GM12878 (cell line): Measurements from ENCODE around the gene TMEM163. TPM values are rescaled to one million over a fixed set of nuclear protein-coding genes. Genes with fewer than 3 reads are reported as not detected.

Experiments used
- ATAC-seq: fragments of 200-7000 bp; cut with Tn5 transposase; 3 replicates; pipeline ENCODE4 v1.9.1; 2020; ENCODE audit warnings: mild to moderate bottlenecking, moderate library complexity
- BruUV-seq: library from RNA; stranded (reverse); fragments of 400-500 nt; replicated peaks from 2 replicates; lab custom pipeline; 2021; lab: Mats Ljungman, UMichigan
- CTCF ChIA-PET: fragments of 300-600 bp; sonication (Branson Sonifier 250); formaldehyde crosslinking; extraction: SDS; loops from one replicate; lab custom pipeline; 2021; ENCODE audit warnings: inconsistent platforms; lab: Yijun Ruan, JAX
- POLR2A ChIA-PET: fragments of 350-600 bp; formaldehyde crosslinking; extraction: SDS; loops from one replicate; lab custom pipeline; 2021; ENCODE audit warnings: inconsistent platforms; lab: Charles Lee
- RAD21 ChIA-PET: fragments of 300-600 bp; sonication (Branson Sonifier 250); formaldehyde crosslinking; loops from one replicate; lab custom pipeline; 2023; ENCODE audit warnings: antibody characterized with exemption; ENCODE audit not compliant: unreplicated experiment; lab: Charles Lee
- SMC1A ChIA-PET: fragments of 300-600 bp; sonication (Branson Sonifier 250); formaldehyde crosslinking; loops from one replicate; lab custom pipeline; 2023; ENCODE audit not compliant: unreplicated experiment, uncharacterized antibody; lab: Charles Lee
- DNase-seq: peaks from one replicate; pipeline ENCODE4 v3.0.0-alpha.2; 2011; ENCODE audit warnings: low read depth, low spot score
- FAIRE-seq: peaks from 3 replicates; lab custom pipeline; 2011; peaks lifted over from hg19 to GRCh38; lab: Jason Lieb, UNC
- H2AFZ ChIP-seq: 2 replicates; pipeline ENCODE4 v1.6.0; 2011; ENCODE audit warnings: low read depth, low read length, control low read depth; ENCODE audit not compliant: control insufficient read depth
- H3K27ac ChIP-seq: 2 replicates; pipeline ENCODE4 v1.5.1; 2011; ENCODE audit warnings: control low read depth; ENCODE audit not compliant: control insufficient read depth, insufficient read depth
- H3K27me3 ChIP-seq, 2 experiments: replicated peaks in 1 of 2; 2 replicates each; pipeline versions ENCODE4 v1.6.0 to v1.6.1; 2011; ENCODE audit warnings: low read length in 1 of 2; ENCODE audit not compliant: control insufficient read depth in 2 of 2, insufficient read depth in 2 of 2
- H3K36me3 ChIP-seq, 2 experiments: 2 replicates each; pipeline ENCODE4 v1.5.1; 2011; ENCODE audit warnings: low read length in 1 of 2; ENCODE audit not compliant: control insufficient read depth in 2 of 2, insufficient read depth in 2 of 2
- H3K4me1 ChIP-seq: 2 replicates; pipeline ENCODE4 v1.6.1; 2011; ENCODE audit warnings: mild to moderate bottlenecking, low read length, moderate library complexity, mixed read lengths; ENCODE audit not compliant: control insufficient read depth, insufficient read depth
- H3K4me2 ChIP-seq: 2 replicates; pipeline ENCODE4 v1.6.0; 2011; ENCODE audit warnings: control low read depth; ENCODE audit not compliant: control insufficient read depth, insufficient read depth
- H3K4me3 ChIP-seq: fragments of 200-600 bp; sonication (generic); 2 replicates; pipeline ENCODE4 v1.5.1; 2016
- H3K79me2 ChIP-seq: 2 replicates; pipeline ENCODE4 v1.6.0; 2011; ENCODE audit warnings: low read length; ENCODE audit not compliant: control insufficient read depth, insufficient read depth
- H3K9ac ChIP-seq: 2 replicates; pipeline ENCODE4 v1.8.0; 2011; ENCODE audit warnings: low read length, control low read depth, mixed read lengths; ENCODE audit not compliant: control insufficient read depth, insufficient read depth
- H3K9me3 ChIP-seq: replicated peaks from 3 replicates; pipeline ENCODE4 v1.5.1; 2011; ENCODE audit warnings: mild to moderate bottlenecking, low read length; ENCODE audit not compliant: control insufficient read depth, insufficient read depth
- H4K20me1 ChIP-seq: 2 replicates; pipeline ENCODE4 v1.6.0; 2011; ENCODE audit not compliant: control insufficient read depth, insufficient read depth
- BCL3 ChIP-seq: IDR thresholded peaks from 2 replicates; pipeline ENCODE4 v1.6.1; 2011; ENCODE audit warnings: borderline replicate concordance, low read depth, mild to moderate bottlenecking, moderate library complexity, low read length; ENCODE audit not compliant: insufficient read depth, poor library complexity, severe bottlenecking
- BMI1 ChIP-seq: fragments of 450-650 bp; IDR thresholded peaks from 2 replicates; pipeline ENCODE4 v1.6.1; 2016; ENCODE audit warnings: mild to moderate bottlenecking, moderate library complexity, borderline replicate concordance
- CBX5 ChIP-seq: sonication (generic); IDR thresholded peaks from 2 replicates; pipeline ENCODE4 v1.6.1; 2016; ENCODE audit warnings: low read depth, moderate library complexity, mild to moderate bottlenecking, inconsistent platforms
- FOS ChIP-seq: IDR thresholded peaks from 3 replicates; pipeline ENCODE4 v1.6.1; 2011; ENCODE audit warnings: borderline replicate concordance; ENCODE audit not compliant: insufficient read length; ENCODE audit errors: extremely low read depth
- HSF1 ChIP-seq: fragments of 150-350 bp; IDR thresholded peaks from 2 replicates; pipeline ENCODE4 v1.6.1; 2014; ENCODE audit warnings: mild to moderate bottlenecking, low read depth, low read length
- IRF4 ChIP-seq: IDR thresholded peaks from 2 replicates; pipeline ENCODE4 v1.6.1; 2011; ENCODE audit warnings: low read depth, low read length
- JUNB ChIP-seq: IDR thresholded peaks from 2 replicates; pipeline ENCODE4 v1.6.1; 2016; ENCODE audit warnings: antibody characterized with exemption, mild to moderate bottlenecking
- NR2C1 ChIP-seq: fragments of 450-650 bp; IDR thresholded peaks from 2 replicates; pipeline ENCODE4 v1.6.1; 2017; ENCODE audit warnings: antibody characterized with exemption, mild to moderate bottlenecking, moderate library complexity
- POLR2A ChIP-seq: IDR thresholded peaks from 2 replicates; pipeline ENCODE4 v1.6.1; 2011; ENCODE audit warnings: low read depth, mild to moderate bottlenecking, low read length
- RBBP5 ChIP-seq: fragments of 200-600 bp; sonication (generic); conservative IDR thresholded peaks from 2 replicates; pipeline ENCODE4 v1.6.1; 2016
- SMAD5 ChIP-seq: IDR thresholded peaks from 2 replicates; pipeline ENCODE4 v1.6.1; 2016; ENCODE audit warnings: antibody characterized with exemption, low read depth
- SPI1 ChIP-seq: IDR thresholded peaks from 2 replicates; pipeline ENCODE4 v1.6.1; 2011; ENCODE audit warnings: low read depth, mild to moderate bottlenecking, low read length, moderate library complexity, borderline replicate concordance; ENCODE audit not compliant: insufficient read depth
- SREBF1 ChIP-seq: IDR thresholded peaks from 2 replicates; pipeline ENCODE4 v1.6.1; 2012; ENCODE audit warnings: mild to moderate bottlenecking, low read length
- USF2 ChIP-seq: IDR thresholded peaks from 2 replicates; pipeline ENCODE4 v1.6.1; 2011; ENCODE audit warnings: low read depth, low read length, improper control_type of control experiment, borderline replicate concordance
- ZNF592 ChIP-seq: fragments of 450-650 bp; IDR thresholded peaks from 2 replicates; pipeline ENCODE4 v1.6.1; 2017; ENCODE audit warnings: mild to moderate bottlenecking, moderate library complexity
- WGBS: methylation state at CpG from one replicate; pipeline ENCODE4 v1.1.6; 2016; ENCODE audit warnings: low lambda C conversion rate; ENCODE audit not compliant: insufficient replicate concordance, insufficient coverage; ENCODE audit errors: missing lambda C conversion rate; 5-methylcytosine and 5-hydroxymethylcytosine counted together
- in situ Hi-C: fragments of 300-500 bp; cut with MboI; formaldehyde crosslinking; loops from 9 replicates; pipeline ENCODE4 v1.14.3; 2018; ENCODE audit warnings: mixed read lengths
- intact Hi-C: fragments of 100-400 bp; cut with micrococcal nuclease; formaldehyde crosslinking; loops from one replicate; pipeline ENCODE4 v1.14.2; 2022; ENCODE audit not compliant: unreplicated experiment
- polyA plus RNA-seq, 11 experiments: library from polyadenylated mRNA; depleted of rRNA in 4 of 11; unstranded in 6 of 11; stranded (reverse) in 5 of 11; fragments of >200 nt; fragmentation: Nextera tagmentation in 4 of 11; fragmentation: Illumina TruSeq in 1 of 11; extraction: Ambion mirVana in 4 of 11; extraction: Trizol in 1 of 11; gene quantifications; 1 replicate in 1 of 11; 2 replicates in 10 of 11; pipeline versions ENCODE4 v1.2.1 to v1.2.3, GENCODE V29; 2011 to 2016; ENCODE audit warnings: inconsistent platforms in 2 of 11, missing spikeins in 2 of 11, low read depth in 1 of 11
- total RNA-seq, 4 experiments: library from RNA; depleted of rRNA in 3 of 4; stranded (reverse); fragments of >200 nt in 3 of 4; fragmentation: Illumina TruSeq in 1 of 4; extraction: Trizol in 1 of 4; gene quantifications; 2 replicates each; pipeline versions ENCODE4 v1.2.1 to v1.2.3, GENCODE V29; 2013 to 2021

TMEM163 gene
- total and polyA plus RNA-seq, 10 of the 15 experiments (the other 5 are each of a cell fraction or from before 2014, with no cell fraction given): 0.05 to 0.11 (median 0.07) TPM; not detected in 4

- TF ChIP-seq ZNF592 (no peak), FOS (no peak), SREBF1 (no peak), IRF4 (no peak), CBX5 (no peak)
Observed at GRCh38 chr2:134713176-134713575, 5.6 kb downstream of the TMEM163 start (continued).

- DNase-seq: no peak
- ATAC-seq: no peak
- ChIA-PET POLR2A (no interaction called here), SMC1A (interaction anchor here (0.6 kb wide), 1 partner anchor 629 kb away, joined by 3 read pairs; no protein-coding TSS in a partner anchor), CTCF (no interaction called here), RAD21 (no interaction called here)
- no peak overlapping the region for H3K4me2 ChIP-seq
- in situ Hi-C loops (no loop called here), intact Hi-C loops (no loop called here)
- no peaks in the 10 kb centered on the region for H3K9me3 ChIP-seq
- WGBS: 72% methylated on average over 4 of the region's 4 CpGs
- no peaks in the 10 kb centered on the region for H3K36me3 ChIP-seq
- H3K27ac ChIP-seq: no peak overlapping the region
- no peak overlapping the region for H2AFZ ChIP-seq
- H3K79me2 ChIP-seq: no peaks in the 10 kb centered on the region
- H3K27me3 ChIP-seq: peaks cover under 1 to 8% of the 10 kb centered on the region in 2 experiments; a peak in 3 of 4 replicates
- no TSS peak for BruUV-seq
- H4K20me1 ChIP-seq: no peaks in the 10 kb centered on the region
- no peak overlapping the region for H3K9ac ChIP-seq
- H3K4me3 ChIP-seq: no peak overlapping the region
- H3K4me1 ChIP-seq: no peaks in the 10 kb centered on the region; the same call in 1 of the 2 replicates
- no peak for FAIRE-seq
- TF ChIP-seq USF2 (no peak), HSF1 (no peak), SPI1 (no peak), SMAD5 (no peak), NR2C1 (no peak), JUNB (no peak), RBBP5 (no peak), BMI1 (no peak), FOS (no peak), POLR2A (no peak), BCL3 (no peak)
Observed at GRCh38 chr2:134712736-134713135, 6.1 kb downstream of the TMEM163 start.
